Heart right ventricle (tissue), 16 donors: ENCODE data around the gene MCFD2. TPM values are rescaled to one million over a fixed set of nuclear protein-coding genes. Genes with fewer than 3 reads are reported as not detected.

Experiments
- ATAC-seq, 8 donors: fragments of 200-7000 bp; cut with Tn5 transposase; one replicate each; pipeline ENCODE4 v1.9.1; 2020; ENCODE audit warnings: mild to moderate bottlenecking in 8 of 8, moderate library complexity in 8 of 8, moderate number of reproducible peaks in 1 of 8
- DNase-seq, 2 donors: peaks; one replicate each; pipeline ENCODE4 v3.0.0-alpha.2; 2020
- H3K27ac ChIP-seq, 10 donors: fragments of 200-600 bp; sonication (generic) in 2 of 10; one replicate each; pipeline versions ENCODE4 v1.5.0 to v1.8.0; 2020 to 2022; ENCODE audit warnings: mild to moderate bottlenecking in 3 of 10
- H3K27me3 ChIP-seq, 7 donors: fragments of 200-600 bp; one replicate each; pipeline ENCODE4 v1.8.0; 2021 to 2022; ENCODE audit warnings: mild to moderate bottlenecking in 2 of 7
- H3K36me3 ChIP-seq, 9 donors: fragments of 200-600 bp; sonication (generic) in 1 of 9; one replicate each; pipeline versions ENCODE4 v1.5.0 to v1.8.0; 2020 to 2022; ENCODE audit warnings: mild to moderate bottlenecking in 2 of 9
- H3K4me1 ChIP-seq, 9 donors: fragments of 200-600 bp; sonication (generic) in 1 of 9; one replicate each; pipeline versions ENCODE4 v1.5.0 to v1.8.0; 2020 to 2022; ENCODE audit warnings: mild to moderate bottlenecking in 4 of 9
- H3K4me3 ChIP-seq, 10 donors: fragments of 200-600 bp; sonication (generic) in 2 of 10; one replicate each; pipeline versions ENCODE4 v1.5.0 to v1.8.0; 2020 to 2022; ENCODE audit warnings: mild to moderate bottlenecking in 7 of 10, moderate library complexity in 2 of 10
- H3K9me3 ChIP-seq, 11 donors: fragments of 200-600 bp in 10 of 11; sonication (generic) in 2 of 11; one replicate each; pipeline versions ENCODE4 v1.5.0 to v1.8.0; 2013 to 2022; ENCODE audit warnings: mild to moderate bottlenecking in 2 of 11, control low read depth in 1 of 11, moderate library complexity in 1 of 11
- WGBS, 2 donors: extraction: QIAGEN DNeasy Blood & Tissue Kit; methylation state at CpG; one replicate each; pipeline ENCODE4 v1.1.7; 2013; ENCODE audit warnings: inconsistent platforms in 1 of 2; 5-methylcytosine and 5-hydroxymethylcytosine counted together
- intact Hi-C, 10 donors: fragments of 100-400 bp; cut with DNase I; formaldehyde crosslinking; loops; one replicate each; pipeline versions ENCODE4 v1.11.1 to v1.14.2; 2022
- polyA plus RNA-seq, 2 donors: library from polyadenylated mRNA; stranded (reverse); fragments of 200-250 nt; gene quantifications; one replicate each; pipeline ENCODE4 v1.2.3, GENCODE V29; 2013
- total RNA-seq, 10 donors: library from RNA; stranded (reverse); fragmentation: NEBNext Ultra II Directional in 3 of 10; extraction: Animal tissue kit (Norgen Biotek cat#: 25700) in 3 of 10; gene quantifications; one replicate each; pipeline versions ENCODE4 v1.2.1 to v1.2.4, GENCODE V29; 2021 to 2023
- TF ChIP-seq, protein P1 (sequence below), 9 donors: fragments of 200-600 bp; sonication (generic) in 2 of 9; IDR thresholded peaks; one replicate each; pipeline versions ENCODE4 v1.5.0 to v1.8.0; 2021 to 2022; ENCODE audit warnings: antibody characterized with exemption in 9 of 9, mild to moderate bottlenecking in 5 of 9, moderate library complexity in 1 of 9
- donor health status: Arrhythmogenic right ventricular cardiomyopathy.
- donor health status: ischemic (EF 13 %, LVEDD 7.1; RV severe dilation, severe dysfunction).
- donor health status: healthy with polysubstance abuse.
- donor health status: DM: no; HTN: yes; CAD: no.
- donor health status: DM: no; HTN: no; CAD: no.
- donor health status: ischemic (EF 25% LVEDD 6.9; RV normal size, moderate dysfunction).
- donor health status: ischemic (EF 25% LVEDD 5.7; RV mildly dilated, moderate dysfunction).
- donor health status: healthy.
- donor health status: DM: yes; HTN: yes; CAD: no.
- donor health status: Ischemic cardiomyopathy.
- donor health status: ischemic (EF 35%, LVEDD 5.7; RV mildly dilated, moderate dysfunction).
- donor health status: nonischemic (EF 11% LVEDD 7.7; RV severe dilation, severe dysfunction).
- donor health status: DM: yes; HTN: yes; CAD: no.
- donor health status: PGD.
- donor health status: ischemic (EF 29% LVEDD 5.4; RV normal size, mild dysfunction).
- donor health status: nonischemic (EF 23%, LVEDD 6.1; RV moderate dilation, normal function).

The MCFD2 gene
- total and polyA plus RNA-seq, 12 donors: 13.2 to 88.4 (median 53.2) TPM

DNA sequence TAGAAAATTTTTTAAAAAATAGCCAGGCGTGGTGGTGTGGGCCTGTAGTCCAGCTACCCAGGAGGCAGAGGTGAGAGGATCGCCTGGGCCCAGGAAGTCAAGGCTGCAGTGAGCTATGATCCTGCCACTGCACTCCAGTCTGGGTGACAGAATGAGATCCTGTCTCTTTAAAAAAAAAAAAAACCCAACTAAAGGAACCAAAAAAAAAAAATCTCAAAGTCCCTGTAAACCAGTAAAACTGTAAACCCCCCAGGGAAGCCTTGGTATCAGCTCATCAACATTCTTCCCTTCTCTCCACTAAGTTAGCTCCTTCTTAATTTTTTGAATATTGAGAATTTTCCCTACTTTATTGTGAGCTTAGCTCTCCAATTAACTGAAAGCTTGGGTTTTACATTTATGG is 8.4 kb upstream of the MCFD2 start:
- ATAC-seq: no peak
- TF ChIP-seq, protein P1, sequence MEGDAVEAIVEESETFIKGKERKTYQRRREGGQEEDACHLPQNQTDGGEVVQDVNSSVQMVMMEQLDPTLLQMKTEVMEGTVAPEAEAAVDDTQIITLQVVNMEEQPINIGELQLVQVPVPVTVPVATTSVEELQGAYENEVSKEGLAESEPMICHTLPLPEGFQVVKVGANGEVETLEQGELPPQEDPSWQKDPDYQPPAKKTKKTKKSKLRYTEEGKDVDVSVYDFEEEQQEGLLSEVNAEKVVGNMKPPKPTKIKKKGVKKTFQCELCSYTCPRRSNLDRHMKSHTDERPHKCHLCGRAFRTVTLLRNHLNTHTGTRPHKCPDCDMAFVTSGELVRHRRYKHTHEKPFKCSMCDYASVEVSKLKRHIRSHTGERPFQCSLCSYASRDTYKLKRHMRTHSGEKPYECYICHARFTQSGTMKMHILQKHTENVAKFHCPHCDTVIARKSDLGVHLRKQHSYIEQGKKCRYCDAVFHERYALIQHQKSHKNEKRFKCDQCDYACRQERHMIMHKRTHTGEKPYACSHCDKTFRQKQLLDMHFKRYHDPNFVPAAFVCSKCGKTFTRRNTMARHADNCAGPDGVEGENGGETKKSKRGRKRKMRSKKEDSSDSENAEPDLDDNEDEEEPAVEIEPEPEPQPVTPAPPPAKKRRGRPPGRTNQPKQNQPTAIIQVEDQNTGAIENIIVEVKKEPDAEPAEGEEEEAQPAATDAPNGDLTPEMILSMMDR (IDR thresholded peaks at IDR 0.05): no peak
- WGBS, 2 donors: 93 to 98% methylated on average over 2 of the region's 2 CpGs
- DNase-seq: no peak
- no peaks in the 10 kb centered on the region for H3K4me1 ChIP-seq
- H3K9me3 ChIP-seq: peaks cover 0 to 20% (median 8%) of the 10 kb centered on the region in 11 donors
- intact Hi-C loops: loop anchor here in 1 of 10 donors (5.0 kb wide), 1 partner anchor 398 kb away; no protein-coding TSS in a partner anchor
- no peak overlapping the region for H3K27ac ChIP-seq
- H3K4me3 ChIP-seq: no peak overlapping the region
- H3K27me3 ChIP-seq: no peaks in the 10 kb centered on the region
- H3K36me3 ChIP-seq: no peaks in the 10 kb centered on the region

DNA sequence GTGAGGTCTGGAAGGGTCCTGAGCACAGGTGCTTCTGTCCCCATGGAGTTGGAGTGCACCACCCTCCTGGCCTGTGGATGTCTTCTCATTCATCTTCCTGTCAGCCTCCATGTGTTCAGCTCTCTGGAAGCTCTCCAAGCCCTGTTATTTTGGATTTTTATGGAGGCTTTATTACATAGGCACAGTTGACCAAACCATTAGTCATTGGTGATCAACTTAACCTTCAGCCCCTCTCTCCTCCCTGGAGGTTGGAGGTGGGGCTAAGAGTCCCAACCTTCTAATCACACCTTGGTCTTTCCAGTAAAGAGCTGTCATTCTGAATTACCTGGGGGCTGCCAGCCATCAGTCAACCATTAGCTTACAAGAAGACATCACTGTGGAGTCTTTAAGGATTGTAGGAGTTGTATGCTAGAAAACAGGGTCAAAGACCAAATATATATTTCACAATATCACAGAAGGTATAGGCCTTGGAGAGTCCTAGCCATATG is 7.5 kb upstream of the MCFD2 start:
- Histone ChIP-seq H3K27ac (no peak overlapping the region), H3K4me3 (no peak overlapping the region), H3K4me1 (peaks cover 0 to 5% (median 0%) of the 10 kb centered on the region in 9 donors), H3K36me3 (no peaks in the 10 kb centered on the region), H3K9me3 (peaks cover 0 to 20% (median 8%) of the 10 kb centered on the region in 11 donors), H3K27me3 (no peaks in the 10 kb centered on the region)
- ATAC-seq: no peak
- no peak for DNase-seq
- TF ChIP-seq, protein P1 (IDR thresholded peaks at IDR 0.05): no peak
- intact Hi-C loops: loop anchor here in 1 of 10 donors (5.0 kb wide), 1 partner anchor 399 kb away; no protein-coding TSS in a partner anchor

DNA sequence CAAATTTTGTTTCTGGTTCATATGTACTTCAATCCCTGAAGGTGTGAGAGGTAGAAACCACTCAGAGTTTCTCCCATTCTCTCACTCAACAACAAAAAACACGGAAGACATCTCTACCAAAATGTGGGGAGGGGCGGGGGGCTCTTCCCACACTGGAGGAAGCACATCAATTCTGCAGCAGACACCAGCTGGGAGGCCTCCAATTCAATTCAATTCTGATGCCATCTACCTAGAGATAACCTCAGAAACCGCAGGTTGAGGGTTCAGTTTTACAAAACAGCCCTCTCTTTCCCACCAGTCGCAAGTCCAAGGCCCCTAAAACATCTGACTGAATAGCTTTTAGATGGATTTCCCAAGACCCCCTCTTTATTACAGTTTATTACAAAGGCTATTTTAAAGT is 7.0 kb upstream of the MCFD2 start:
- ATAC-seq (no peak), DNase-seq (no peak)
- Histone ChIP-seq H3K9me3 (peaks cover 0 to 18% (median 8%) of the 10 kb centered on the region in 11 donors), H3K4me1 (peaks cover 0 to 10% (median 0%) of the 10 kb centered on the region in 9 donors), H3K4me3 (no peak overlapping the region), H3K36me3 (no peaks in the 10 kb centered on the region), H3K27me3 (no peaks in the 10 kb centered on the region), H3K27ac (no peak overlapping the region)
- WGBS, 2 donors: 92 to 96% methylated on average over 4 of the region's 4 CpGs
- TF ChIP-seq, protein P1 (IDR thresholded peaks at IDR 0.05): no peak
- intact Hi-C loops: loop anchor here in 1 of 10 donors (5.0 kb wide), 1 partner anchor 400 kb away; no protein-coding TSS in a partner anchor

DNA sequence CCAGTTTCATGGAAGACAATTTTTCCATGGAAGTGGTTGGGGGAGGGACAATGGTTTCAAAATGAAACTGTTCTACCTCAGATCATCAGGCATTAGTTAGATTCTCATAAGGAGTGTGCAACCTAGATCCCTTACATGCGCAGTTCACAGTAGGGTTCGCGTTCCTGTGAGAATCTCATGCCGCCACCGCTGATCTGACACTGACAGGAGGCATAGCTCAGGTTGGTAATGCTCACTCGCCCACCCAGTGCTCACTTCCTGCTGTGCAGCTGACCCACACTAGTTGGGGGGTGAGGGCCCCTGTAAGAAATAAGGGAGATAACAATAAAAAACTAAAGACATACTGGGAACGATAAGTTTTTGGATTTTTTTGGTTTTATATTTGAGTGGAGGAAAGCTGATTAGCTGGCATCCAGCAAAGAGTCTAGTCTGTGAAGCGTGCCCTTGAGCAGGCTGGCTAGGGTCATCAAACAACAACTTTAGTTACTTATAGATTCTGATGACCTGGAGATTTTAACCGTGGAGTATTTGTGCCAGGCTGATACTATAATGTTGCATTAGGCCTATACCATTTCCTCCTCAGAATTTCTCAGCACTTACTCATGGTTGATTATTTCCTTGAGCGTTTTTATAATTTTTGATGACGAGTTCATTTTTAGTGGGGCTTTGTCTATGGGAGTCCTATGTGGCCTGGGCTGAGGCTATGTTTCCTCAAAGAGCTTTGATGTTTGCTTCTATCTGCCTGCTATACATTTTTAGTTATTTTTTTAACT is 6.3 kb upstream of the MCFD2 start:
- TF ChIP-seq, protein P1 (IDR thresholded peaks at IDR 0.05): no peak
- intact Hi-C loops: loop anchor here in 1 of 10 donors (5.0 kb wide), 1 partner anchor 400 kb away; no protein-coding TSS in a partner anchor
- no peaks in the 10 kb centered on the region for H3K27me3 ChIP-seq
- no peak overlapping the region for H3K4me3 ChIP-seq
- peaks cover 0 to 17% (median 6%) of the 10 kb centered on the region in 9 donors for H3K4me1 ChIP-seq
- no peaks in the 10 kb centered on the region for H3K36me3 ChIP-seq
- DNase-seq (no peak), ATAC-seq (no peak)
- WGBS, 2 donors: 81 to 87% methylated on average over 11 of the region's 11 CpGs
- peaks cover 0 to 10% (median 5%) of the 10 kb centered on the region in 11 donors for H3K9me3 ChIP-seq
- H3K27ac ChIP-seq: no peak overlapping the region
